Measurements from ENCODE around the gene ETS1. TPM values are rescaled to one million over a fixed set of nuclear protein-coding genes. Genes with fewer than 3 reads are reported as not detected.

Gene ETS1
- total RNA-seq, 6 experiments from 2014 or later, result 14.2 to 37.2 (median 23.3) TPM

GRCh38 chr11:128497061-128497775 is 90.1 kb downstream of the ETS1 start:
- Histone ChIP-seq H3K27ac (peak overlapping the region in 2 of 3 donors; percentile 52 to 64), H3K4me3 (no peak overlapping the region), H3K9me3 (no peaks in the 10 kb centered on the region), H3K36me3 (no peaks in the 10 kb centered on the region), H3K4me1 (peaks cover 0 to 40% (median 18%) of the 10 kb centered on the region in 4 donors), H3K27me3 (no peaks in the 10 kb centered on the region)
- ATAC-seq, result peak; percentile 73 to 91 (median 84)
- intact Hi-C loops (cut with DNase I), result no loop called here
- peak in 1 of 3 donors; percentile 66 for DNase-seq
- no peak for TF ChIP-seq CTCF (IDR thresholded peaks at IDR 0.05)
- no peak for TF ChIP-seq POLR2A (IDR thresholded peaks at IDR 0.05)
- WGBS (ENCODE audit: insufficient coverage, low coverage, low lambda C conversion rate, missing lambda C conversion rate), result 15% methylated on average over 7 of the region's 7 CpGs

GRCh38 chr11:128496692-128497060 is 90.7 kb downstream of the ETS1 start:
- H3K9me3 ChIP-seq, result no peaks in the 10 kb centered on the region
- H3K4me1 ChIP-seq, result peaks cover 0 to 42% (median 18%) of the 10 kb centered on the region in 4 donors
- ATAC-seq (peak; percentile 20 to 60 (median 30)), DNase-seq (no peak)
- no peak overlapping the region for H3K4me3 ChIP-seq
- no peaks in the 10 kb centered on the region for H3K36me3 ChIP-seq
- TF ChIP-seq CTCF (IDR thresholded peaks at IDR 0.05) (no peak), POLR2A (IDR thresholded peaks at IDR 0.05) (no peak)
- no peaks in the 10 kb centered on the region for H3K27me3 ChIP-seq
- 22% methylated on average over 4 of the region's 4 CpGs for WGBS (ENCODE audit: insufficient coverage, low coverage, low lambda C conversion rate, missing lambda C conversion rate)
- intact Hi-C loops (cut with DNase I), result no loop called here
- peak overlapping the region; percentile 28 to 64 (median 52) for H3K27ac ChIP-seq

GRCh38 chr11:128496249-128496648 is 91.1 kb downstream of the ETS1 start:
- peaks cover 0 to 46% (median 18%) of the 10 kb centered on the region in 4 donors for H3K4me1 ChIP-seq

GRCh38 chr11:128494418-128495332 is 92.7 kb downstream of the ETS1 start:
- TF ChIP-seq POLR2A (IDR thresholded peaks at IDR 0.05) (no peak), CTCF (IDR thresholded peaks at IDR 0.05) (no peak)
- 71% methylated on average over 3 of the region's 3 CpGs for WGBS (ENCODE audit: insufficient coverage, low coverage, low lambda C conversion rate, missing lambda C conversion rate)
- no peak for ATAC-seq
- no peaks in the 10 kb centered on the region for H3K9me3 ChIP-seq
- H3K4me3 ChIP-seq, result no peak overlapping the region
- H3K27me3 ChIP-seq, result no peaks in the 10 kb centered on the region
- H3K36me3 ChIP-seq, result no peaks in the 10 kb centered on the region
- no peak overlapping the region for H3K27ac ChIP-seq
- peaks cover 0 to 39% (median 16%) of the 10 kb centered on the region in 4 donors for H3K4me1 ChIP-seq
- no peak for DNase-seq
- intact Hi-C loops (cut with DNase I), result no loop called here

More at GRCh38 chr11:128496249-128496648, 91.1 kb downstream of the ETS1 start:
- WGBS (ENCODE audit: insufficient coverage, low coverage, low lambda C conversion rate, missing lambda C conversion rate), result 15% methylated on average over 3 of the region's 3 CpGs
- no peaks in the 10 kb centered on the region for H3K36me3 ChIP-seq
- H3K27me3 ChIP-seq, result no peaks in the 10 kb centered on the region
- intact Hi-C loops (cut with DNase I), result no loop called here
- peak overlapping the region; percentile 28 to 64 (median 52) for H3K27ac ChIP-seq
- TF ChIP-seq POLR2A (IDR thresholded peaks at IDR 0.05) (no peak), CTCF (IDR thresholded peaks at IDR 0.05) (no peak)
- ATAC-seq (peak; percentile 57 to 75 (median 61)), DNase-seq (no peak)
- H3K9me3 ChIP-seq, result no peaks in the 10 kb centered on the region
- H3K4me3 ChIP-seq, result no peak overlapping the region
